ENCODE measurements around the gene ODF2L. TPM values are rescaled to one million over a fixed set of nuclear protein-coding genes. Genes with fewer than 3 reads are reported as not detected.

ODF2L gene
- total RNA-seq, 1 experiment from 2014 or later: 24.4 TPM

DNA sequence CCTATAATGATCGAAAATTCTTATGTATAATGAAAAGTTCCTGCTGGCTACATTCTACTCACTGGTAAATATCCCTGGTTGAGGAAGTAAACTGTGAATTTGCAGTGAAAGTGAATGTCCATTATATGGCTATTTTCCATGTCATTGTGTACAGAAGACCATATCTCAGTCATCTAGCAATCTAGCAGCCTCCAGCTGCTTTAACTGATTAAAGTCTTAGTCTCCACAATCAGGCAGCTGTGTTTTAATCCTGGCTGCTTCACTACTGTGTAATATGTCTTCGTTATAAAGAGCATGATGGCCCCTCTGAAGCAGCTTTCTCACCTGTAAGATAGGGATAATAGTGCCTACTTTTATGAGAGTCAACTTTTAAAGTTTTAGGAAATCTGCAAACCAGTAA is 39.2 kb upstream of the ODF2L start:
- Mint-ChIP-seq H3K4me3 (no peak overlapping the region), H3K4me1 (no peaks in the 10 kb centered on the region), H3K27ac (no peak overlapping the region), H3K27me3 (ENCODE audit: low read depth) (no peaks in the 10 kb centered on the region), H3K9me3 (no peaks in the 10 kb centered on the region), H3K36me3 (no peaks in the 10 kb centered on the region)
- TF ChIP-seq CREB1 (CRISPR knock-in tag; IDR thresholded peaks at IDR 0.05) (no peak), ZNF263 (CRISPR knock-in tag; IDR thresholded peaks at IDR 0.05; ENCODE audit: low read depth) (no peak), ZNF121 (CRISPR knock-in tag; IDR thresholded peaks at IDR 0.05) (no peak), KAT7 (CRISPR knock-in tag; IDR thresholded peaks at IDR 0.05; ENCODE audit: borderline replicate concordance) (no peak), HMGA2 (CRISPR knock-in tag; IDR thresholded peaks at IDR 0.05) (no peak), MYBL2 (CRISPR knock-in tag; IDR thresholded peaks at IDR 0.05) (no peak)
- TF ChIP-seq, protein P1, sequence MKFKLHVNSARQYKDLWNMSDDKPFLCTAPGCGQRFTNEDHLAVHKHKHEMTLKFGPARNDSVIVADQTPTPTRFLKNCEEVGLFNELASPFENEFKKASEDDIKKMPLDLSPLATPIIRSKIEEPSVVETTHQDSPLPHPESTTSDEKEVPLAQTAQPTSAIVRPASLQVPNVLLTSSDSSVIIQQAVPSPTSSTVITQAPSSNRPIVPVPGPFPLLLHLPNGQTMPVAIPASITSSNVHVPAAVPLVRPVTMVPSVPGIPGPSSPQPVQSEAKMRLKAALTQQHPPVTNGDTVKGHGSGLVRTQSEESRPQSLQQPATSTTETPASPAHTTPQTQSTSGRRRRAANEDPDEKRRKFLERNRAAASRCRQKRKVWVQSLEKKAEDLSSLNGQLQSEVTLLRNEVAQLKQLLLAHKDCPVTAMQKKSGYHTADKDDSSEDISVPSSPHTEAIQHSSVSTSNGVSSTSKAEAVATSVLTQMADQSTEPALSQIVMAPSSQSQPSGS (CRISPR knock-in tag; IDR thresholded peaks at IDR 0.05; ENCODE audit: borderline replicate concordance, low read depth): no peak
- TF ChIP-seq, protein P2, sequence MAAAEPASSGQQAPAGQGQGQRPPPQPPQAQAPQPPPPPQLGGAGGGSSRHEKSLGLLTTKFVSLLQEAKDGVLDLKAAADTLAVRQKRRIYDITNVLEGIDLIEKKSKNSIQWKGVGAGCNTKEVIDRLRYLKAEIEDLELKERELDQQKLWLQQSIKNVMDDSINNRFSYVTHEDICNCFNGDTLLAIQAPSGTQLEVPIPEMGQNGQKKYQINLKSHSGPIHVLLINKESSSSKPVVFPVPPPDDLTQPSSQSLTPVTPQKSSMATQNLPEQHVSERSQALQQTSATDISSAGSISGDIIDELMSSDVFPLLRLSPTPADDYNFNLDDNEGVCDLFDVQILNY (CRISPR knock-in tag; IDR thresholded peaks at IDR 0.05): no peak
- TF ChIP-seq, protein P3, sequence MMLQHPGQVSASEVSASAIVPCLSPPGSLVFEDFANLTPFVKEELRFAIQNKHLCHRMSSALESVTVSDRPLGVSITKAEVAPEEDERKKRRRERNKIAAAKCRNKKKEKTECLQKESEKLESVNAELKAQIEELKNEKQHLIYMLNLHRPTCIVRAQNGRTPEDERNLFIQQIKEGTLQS (CRISPR knock-in tag; conservative IDR thresholded peaks at IDR 0.05): no peak
- TF ChIP-seq, protein P4, sequence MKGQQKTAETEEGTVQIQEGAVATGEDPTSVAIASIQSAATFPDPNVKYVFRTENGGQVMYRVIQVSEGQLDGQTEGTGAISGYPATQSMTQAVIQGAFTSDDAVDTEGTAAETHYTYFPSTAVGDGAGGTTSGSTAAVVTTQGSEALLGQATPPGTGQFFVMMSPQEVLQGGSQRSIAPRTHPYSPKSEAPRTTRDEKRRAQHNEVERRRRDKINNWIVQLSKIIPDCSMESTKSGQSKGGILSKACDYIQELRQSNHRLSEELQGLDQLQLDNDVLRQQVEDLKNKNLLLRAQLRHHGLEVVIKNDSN (CRISPR knock-in tag; IDR thresholded peaks at IDR 0.05): no peak
- TF ChIP-seq, protein P5, sequence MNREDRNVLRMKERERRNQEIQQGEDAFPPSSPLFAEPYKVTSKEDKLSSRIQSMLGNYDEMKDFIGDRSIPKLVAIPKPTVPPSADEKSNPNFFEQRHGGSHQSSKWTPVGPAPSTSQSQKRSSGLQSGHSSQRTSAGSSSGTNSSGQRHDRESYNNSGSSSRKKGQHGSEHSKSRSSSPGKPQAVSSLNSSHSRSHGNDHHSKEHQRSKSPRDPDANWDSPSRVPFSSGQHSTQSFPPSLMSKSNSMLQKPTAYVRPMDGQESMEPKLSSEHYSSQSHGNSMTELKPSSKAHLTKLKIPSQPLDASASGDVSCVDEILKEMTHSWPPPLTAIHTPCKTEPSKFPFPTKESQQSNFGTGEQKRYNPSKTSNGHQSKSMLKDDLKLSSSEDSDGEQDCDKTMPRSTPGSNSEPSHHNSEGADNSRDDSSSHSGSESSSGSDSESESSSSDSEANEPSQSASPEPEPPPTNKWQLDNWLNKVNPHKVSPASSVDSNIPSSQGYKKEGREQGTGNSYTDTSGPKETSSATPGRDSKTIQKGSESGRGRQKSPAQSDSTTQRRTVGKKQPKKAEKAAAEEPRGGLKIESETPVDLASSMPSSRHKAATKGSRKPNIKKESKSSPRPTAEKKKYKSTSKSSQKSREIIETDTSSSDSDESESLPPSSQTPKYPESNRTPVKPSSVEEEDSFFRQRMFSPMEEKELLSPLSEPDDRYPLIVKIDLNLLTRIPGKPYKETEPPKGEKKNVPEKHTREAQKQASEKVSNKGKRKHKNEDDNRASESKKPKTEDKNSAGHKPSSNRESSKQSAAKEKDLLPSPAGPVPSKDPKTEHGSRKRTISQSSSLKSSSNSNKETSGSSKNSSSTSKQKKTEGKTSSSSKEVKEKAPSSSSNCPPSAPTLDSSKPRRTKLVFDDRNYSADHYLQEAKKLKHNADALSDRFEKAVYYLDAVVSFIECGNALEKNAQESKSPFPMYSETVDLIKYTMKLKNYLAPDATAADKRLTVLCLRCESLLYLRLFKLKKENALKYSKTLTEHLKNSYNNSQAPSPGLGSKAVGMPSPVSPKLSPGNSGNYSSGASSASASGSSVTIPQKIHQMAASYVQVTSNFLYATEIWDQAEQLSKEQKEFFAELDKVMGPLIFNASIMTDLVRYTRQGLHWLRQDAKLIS (CRISPR knock-in tag; IDR thresholded peaks at IDR 0.05; ENCODE audit: borderline replicate concordance): no peak
- TF ChIP-seq, protein P6, sequence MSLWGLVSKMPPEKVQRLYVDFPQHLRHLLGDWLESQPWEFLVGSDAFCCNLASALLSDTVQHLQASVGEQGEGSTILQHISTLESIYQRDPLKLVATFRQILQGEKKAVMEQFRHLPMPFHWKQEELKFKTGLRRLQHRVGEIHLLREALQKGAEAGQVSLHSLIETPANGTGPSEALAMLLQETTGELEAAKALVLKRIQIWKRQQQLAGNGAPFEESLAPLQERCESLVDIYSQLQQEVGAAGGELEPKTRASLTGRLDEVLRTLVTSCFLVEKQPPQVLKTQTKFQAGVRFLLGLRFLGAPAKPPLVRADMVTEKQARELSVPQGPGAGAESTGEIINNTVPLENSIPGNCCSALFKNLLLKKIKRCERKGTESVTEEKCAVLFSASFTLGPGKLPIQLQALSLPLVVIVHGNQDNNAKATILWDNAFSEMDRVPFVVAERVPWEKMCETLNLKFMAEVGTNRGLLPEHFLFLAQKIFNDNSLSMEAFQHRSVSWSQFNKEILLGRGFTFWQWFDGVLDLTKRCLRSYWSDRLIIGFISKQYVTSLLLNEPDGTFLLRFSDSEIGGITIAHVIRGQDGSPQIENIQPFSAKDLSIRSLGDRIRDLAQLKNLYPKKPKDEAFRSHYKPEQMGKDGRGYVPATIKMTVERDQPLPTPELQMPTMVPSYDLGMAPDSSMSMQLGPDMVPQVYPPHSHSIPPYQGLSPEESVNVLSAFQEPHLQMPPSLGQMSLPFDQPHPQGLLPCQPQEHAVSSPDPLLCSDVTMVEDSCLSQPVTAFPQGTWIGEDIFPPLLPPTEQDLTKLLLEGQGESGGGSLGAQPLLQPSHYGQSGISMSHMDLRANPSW (CRISPR knock-in tag; conservative IDR thresholded peaks at IDR 0.05; ENCODE audit: low read depth): no peak
- POLR2A ChIA-PET: no interaction called here
- CTCF ChIA-PET: no interaction called here
- ATAC-seq (no peak), DNase-seq (ENCODE audit: low spot score) (no peak)

DNA sequence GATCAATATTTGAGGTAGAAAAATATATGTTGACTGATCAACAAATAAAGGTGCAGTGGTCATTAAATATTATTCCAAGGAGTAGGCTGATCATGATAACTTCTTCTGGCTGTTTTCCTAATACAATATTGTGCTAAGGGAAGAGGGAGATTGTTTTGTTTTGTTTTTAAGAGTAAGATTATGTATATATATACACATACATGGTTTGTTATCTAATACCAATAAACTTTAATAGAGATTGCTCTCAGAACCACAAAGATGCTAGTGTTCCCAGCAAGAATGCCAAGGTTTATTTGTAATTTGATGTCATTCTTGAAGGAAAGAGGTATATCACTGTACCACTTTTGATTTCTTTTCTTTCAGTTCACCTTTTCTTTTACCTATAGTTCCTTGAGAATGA is 37.9 kb upstream of the ODF2L start:
- H3K27me3 Mint-ChIP-seq (ENCODE audit: low read depth): no peaks in the 10 kb centered on the region
- no peak for DNase-seq (ENCODE audit: low spot score)
- H3K4me1 Mint-ChIP-seq: no peaks in the 10 kb centered on the region
- CTCF ChIA-PET: no interaction called here
- no peaks in the 10 kb centered on the region for H3K36me3 Mint-ChIP-seq
- POLR2A ChIA-PET: no interaction called here
- no peak overlapping the region for H3K4me3 Mint-ChIP-seq
- ATAC-seq: no peak
- H3K27ac Mint-ChIP-seq: no peak overlapping the region
- no peaks in the 10 kb centered on the region for H3K9me3 Mint-ChIP-seq
- TF ChIP-seq GRHL2 (CRISPR knock-in tag; IDR thresholded peaks at IDR 0.05; ENCODE audit: insufficient replicate concordance, severe bottlenecking) (no peak), RELA (CRISPR knock-in tag; IDR thresholded peaks at IDR 0.05; ENCODE audit: borderline replicate concordance) (no peak), CREM (CRISPR knock-in tag; IDR thresholded peaks at IDR 0.05) (no peak), ZNF671 (CRISPR knock-in tag; IDR thresholded peaks at IDR 0.05) (no peak)
- TF ChIP-seq, protein P7, sequence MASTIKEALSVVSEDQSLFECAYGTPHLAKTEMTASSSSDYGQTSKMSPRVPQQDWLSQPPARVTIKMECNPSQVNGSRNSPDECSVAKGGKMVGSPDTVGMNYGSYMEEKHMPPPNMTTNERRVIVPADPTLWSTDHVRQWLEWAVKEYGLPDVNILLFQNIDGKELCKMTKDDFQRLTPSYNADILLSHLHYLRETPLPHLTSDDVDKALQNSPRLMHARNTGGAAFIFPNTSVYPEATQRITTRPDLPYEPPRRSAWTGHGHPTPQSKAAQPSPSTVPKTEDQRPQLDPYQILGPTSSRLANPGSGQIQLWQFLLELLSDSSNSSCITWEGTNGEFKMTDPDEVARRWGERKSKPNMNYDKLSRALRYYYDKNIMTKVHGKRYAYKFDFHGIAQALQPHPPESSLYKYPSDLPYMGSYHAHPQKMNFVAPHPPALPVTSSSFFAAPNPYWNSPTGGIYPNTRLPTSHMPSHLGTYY (CRISPR knock-in tag; IDR thresholded peaks at IDR 0.05): no peak
- TF ChIP-seq, protein P8, sequence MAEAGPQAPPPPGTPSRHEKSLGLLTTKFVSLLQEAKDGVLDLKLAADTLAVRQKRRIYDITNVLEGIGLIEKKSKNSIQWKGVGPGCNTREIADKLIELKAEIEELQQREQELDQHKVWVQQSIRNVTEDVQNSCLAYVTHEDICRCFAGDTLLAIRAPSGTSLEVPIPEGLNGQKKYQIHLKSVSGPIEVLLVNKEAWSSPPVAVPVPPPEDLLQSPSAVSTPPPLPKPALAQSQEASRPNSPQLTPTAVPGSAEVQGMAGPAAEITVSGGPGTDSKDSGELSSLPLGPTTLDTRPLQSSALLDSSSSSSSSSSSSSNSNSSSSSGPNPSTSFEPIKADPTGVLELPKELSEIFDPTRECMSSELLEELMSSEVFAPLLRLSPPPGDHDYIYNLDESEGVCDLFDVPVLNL (CRISPR knock-in tag; IDR thresholded peaks at IDR 0.05; ENCODE audit: borderline replicate concordance, low read depth): no peak
- TF ChIP-seq, protein P9, sequence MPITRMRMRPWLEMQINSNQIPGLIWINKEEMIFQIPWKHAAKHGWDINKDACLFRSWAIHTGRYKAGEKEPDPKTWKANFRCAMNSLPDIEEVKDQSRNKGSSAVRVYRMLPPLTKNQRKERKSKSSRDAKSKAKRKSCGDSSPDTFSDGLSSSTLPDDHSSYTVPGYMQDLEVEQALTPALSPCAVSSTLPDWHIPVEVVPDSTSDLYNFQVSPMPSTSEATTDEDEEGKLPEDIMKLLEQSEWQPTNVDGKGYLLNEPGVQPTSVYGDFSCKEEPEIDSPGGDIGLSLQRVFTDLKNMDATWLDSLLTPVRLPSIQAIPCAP (CRISPR knock-in tag; IDR thresholded peaks at IDR 0.05): no peak
- TF ChIP-seq, protein P10, sequence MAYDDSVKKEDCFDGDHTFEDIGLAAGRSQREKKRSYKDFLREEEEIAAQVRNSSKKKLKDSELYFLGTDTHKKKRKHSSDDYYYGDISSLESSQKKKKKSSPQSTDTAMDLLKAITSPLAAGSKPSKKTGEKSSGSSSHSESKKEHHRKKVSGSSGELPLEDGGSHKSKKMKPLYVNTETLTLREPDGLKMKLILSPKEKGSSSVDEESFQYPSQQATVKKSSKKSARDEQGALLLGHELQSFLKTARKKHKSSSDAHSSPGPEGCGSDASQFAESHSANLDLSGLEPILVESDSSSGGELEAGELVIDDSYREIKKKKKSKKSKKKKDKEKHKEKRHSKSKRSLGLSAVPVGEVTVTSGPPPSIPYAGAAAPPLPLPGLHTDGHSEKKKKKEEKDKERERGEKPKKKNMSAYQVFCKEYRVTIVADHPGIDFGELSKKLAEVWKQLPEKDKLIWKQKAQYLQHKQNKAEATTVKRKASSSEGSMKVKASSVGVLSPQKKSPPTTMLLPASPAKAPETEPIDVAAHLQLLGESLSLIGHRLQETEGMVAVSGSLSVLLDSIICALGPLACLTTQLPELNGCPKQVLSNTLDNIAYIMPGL (CRISPR knock-in tag; IDR thresholded peaks at IDR 0.05): no peak

Data from WTC11 (cell line).